Liver (tissue), 9 donors: ENCODE data around the gene KIF3C. TPM values are rescaled to one million over a fixed set of nuclear protein-coding genes. Genes with fewer than 3 reads are reported as not detected.

ENCODE experiments used
- DNase-seq: peaks from one replicate; pipeline ENCODE4 v3.0.0-alpha.2; 2017; ENCODE audit warnings: low spot score
- H3K27ac ChIP-seq, 2 donors: one replicate each; pipeline ENCODE4 v1.7.0; 2013; ENCODE audit warnings: inconsistent platforms in 2 of 2, low read length in 2 of 2, control low read depth in 1 of 2, low read depth in 1 of 2, mild to moderate bottlenecking in 1 of 2
- H3K27me3 ChIP-seq, 4 donors: one replicate each; pipeline versions ENCODE4 v1.6.1 to v1.7.0; 2013; ENCODE audit warnings: low read length in 3 of 4, inconsistent platforms in 1 of 4, mild to moderate bottlenecking in 1 of 4, moderate library complexity in 1 of 4; ENCODE audit not compliant: control insufficient read depth in 4 of 4, insufficient read depth in 4 of 4
- H3K36me3 ChIP-seq, 4 donors: one replicate each; pipeline versions ENCODE4 v1.6.1 to v1.7.0; 2013; ENCODE audit warnings: low read length in 3 of 4, mild to moderate bottlenecking in 3 of 4, low read depth in 1 of 4, moderate library complexity in 1 of 4; ENCODE audit not compliant: control insufficient read depth in 4 of 4, insufficient read depth in 3 of 4
- H3K4me1 ChIP-seq, 4 donors: one replicate each; pipeline versions ENCODE4 v1.6.1 to v1.7.0; 2013; ENCODE audit warnings: low read length in 3 of 4, mild to moderate bottlenecking in 3 of 4, moderate library complexity in 1 of 4; ENCODE audit not compliant: control insufficient read depth in 4 of 4, insufficient read depth in 4 of 4
- H3K4me3 ChIP-seq, 3 donors: one replicate each; pipeline versions ENCODE4 v1.6.1 to v1.7.0; 2013; ENCODE audit warnings: low read length in 3 of 3, control low read depth in 1 of 3, low read depth in 1 of 3, mild to moderate bottlenecking in 1 of 3
- H3K9ac ChIP-seq, 2 donors: one replicate each; pipeline ENCODE4 v1.7.0; 2013; ENCODE audit warnings: low read length in 2 of 2, mild to moderate bottlenecking in 2 of 2, moderate library complexity in 2 of 2, control low read depth in 1 of 2, low read depth in 1 of 2
- H3K9me3 ChIP-seq, 4 donors: one replicate each; pipeline versions ENCODE4 v1.6.1 to v1.7.0; 2013; ENCODE audit warnings: low read length in 3 of 4; ENCODE audit not compliant: control insufficient read depth in 4 of 4
- EGR1 ChIP-seq, 2 donors: IDR thresholded peaks; 2 replicates each; pipeline ENCODE4 v1.6.1; 2016 to 2018; ENCODE audit warnings: antibody characterized with exemption in 2 of 2, low read depth in 2 of 2
- FOXA1 ChIP-seq: IDR thresholded peaks from 2 replicates; pipeline ENCODE4 v1.6.1; 2016; ENCODE audit warnings: antibody characterized with exemption
- FOXA2 ChIP-seq: IDR thresholded peaks from 2 replicates; pipeline ENCODE4 v1.6.1; 2016; ENCODE audit warnings: antibody characterized with exemption
- GABPA ChIP-seq, 2 donors: IDR thresholded peaks in 1 of 2; conservative IDR thresholded peaks in 1 of 2; 2 replicates each; pipeline ENCODE4 v1.6.1; 2016; ENCODE audit warnings: antibody characterized with exemption in 2 of 2, mild to moderate bottlenecking in 1 of 2, moderate library complexity in 1 of 2
- HNF4A ChIP-seq, 2 donors: conservative IDR thresholded peaks; 2 replicates each; pipeline ENCODE4 v1.6.1; 2016; ENCODE audit warnings: antibody characterized with exemption in 2 of 2, mild to moderate bottlenecking in 2 of 2
- HNF4G ChIP-seq: IDR thresholded peaks from 2 replicates; pipeline ENCODE4 v1.6.1; 2016; ENCODE audit warnings: antibody characterized with exemption
- JUND ChIP-seq, 2 donors: IDR thresholded peaks; 2 replicates each; pipeline ENCODE4 v1.6.1; 2016; ENCODE audit warnings: antibody characterized with exemption in 2 of 2
- NR2F2 ChIP-seq: IDR thresholded peaks from 2 replicates; pipeline ENCODE4 v1.6.1; 2016; ENCODE audit warnings: antibody characterized with exemption
- RAD21 ChIP-seq, 2 donors: IDR thresholded peaks; 2 replicates each; pipeline ENCODE4 v1.6.1; 2016; ENCODE audit warnings: antibody characterized with exemption in 2 of 2, mild to moderate bottlenecking in 2 of 2
- RXRA ChIP-seq, 2 donors: IDR thresholded peaks; 2 replicates each; pipeline ENCODE4 v1.6.1; 2017 to 2018; ENCODE audit warnings: antibody characterized with exemption in 2 of 2, mild to moderate bottlenecking in 1 of 2
- SP1 ChIP-seq: IDR thresholded peaks from 2 replicates; pipeline ENCODE4 v1.6.1; 2018; ENCODE audit warnings: antibody characterized with exemption, mild to moderate bottlenecking
- TAF1 ChIP-seq: conservative IDR thresholded peaks from 2 replicates; pipeline ENCODE4 v1.6.1; 2016; ENCODE audit warnings: antibody characterized with exemption, mild to moderate bottlenecking
- YY1 ChIP-seq: IDR thresholded peaks from 2 replicates; pipeline ENCODE4 v1.6.1; 2016; ENCODE audit warnings: antibody characterized with exemption, mild to moderate bottlenecking
- WGBS: extraction: QIAGEN DNeasy Blood & Tissue Kit; methylation state at CpG from one replicate; pipeline ENCODE4 v1.1.7; 2013; 5-methylcytosine and 5-hydroxymethylcytosine counted together
- polyA plus RNA-seq, 2 donors: library from polyadenylated mRNA; stranded (reverse) in 1 of 2; unstranded in 1 of 2; fragments of 200-250 nt in 1 of 2; fragments of >200 nt in 1 of 2; fragmentation: Nextera tagmentation in 1 of 2; extraction: Ambion mirVana in 1 of 2; gene quantifications; one replicate each; pipeline versions ENCODE4 v1.2.1 to v1.2.3, GENCODE V29; 2013 to 2015
- total RNA-seq, 2 donors: library from RNA; depleted of rRNA; stranded (reverse); fragments of >200 nt; gene quantifications; one replicate each; pipeline ENCODE4 v1.2.3, GENCODE V29; 2014
- TF ChIP-seq, protein P1 (sequence below): IDR thresholded peaks from 2 replicates; pipeline ENCODE4 v1.6.1; 2016; ENCODE audit warnings: antibody characterized with exemption
- TF ChIP-seq, protein P2 (sequence below): fragments of 150-350 bp; IDR thresholded peaks from 2 replicates; pipeline ENCODE4 v1.5.1; 2017; ENCODE audit warnings: improper control_type of control experiment, low read depth, low read length; ENCODE audit not compliant: missing input control
- TF ChIP-seq, protein P3 (sequence below): IDR thresholded peaks from 2 replicates; pipeline ENCODE4 v1.6.1; 2016; ENCODE audit warnings: antibody characterized with exemption, mild to moderate bottlenecking
- TF ChIP-seq, protein P4 (sequence below): IDR thresholded peaks from 2 replicates; pipeline ENCODE4 v1.6.1; 2016; ENCODE audit warnings: antibody characterized with exemption
- TF ChIP-seq, protein P5 (sequence below): IDR thresholded peaks from 2 replicates; pipeline ENCODE4 v1.6.1; 2016; ENCODE audit warnings: antibody characterized with exemption
- donor health status: healthy.
- donor health status: healthy.
- donor health status: healthy.
- donor health status: healthy.
- donor health status: healthy.

Gene KIF3C
- total and polyA plus RNA-seq, 4 donors = 0.26 to 0.93 (median 0.67) TPM

DNA sequence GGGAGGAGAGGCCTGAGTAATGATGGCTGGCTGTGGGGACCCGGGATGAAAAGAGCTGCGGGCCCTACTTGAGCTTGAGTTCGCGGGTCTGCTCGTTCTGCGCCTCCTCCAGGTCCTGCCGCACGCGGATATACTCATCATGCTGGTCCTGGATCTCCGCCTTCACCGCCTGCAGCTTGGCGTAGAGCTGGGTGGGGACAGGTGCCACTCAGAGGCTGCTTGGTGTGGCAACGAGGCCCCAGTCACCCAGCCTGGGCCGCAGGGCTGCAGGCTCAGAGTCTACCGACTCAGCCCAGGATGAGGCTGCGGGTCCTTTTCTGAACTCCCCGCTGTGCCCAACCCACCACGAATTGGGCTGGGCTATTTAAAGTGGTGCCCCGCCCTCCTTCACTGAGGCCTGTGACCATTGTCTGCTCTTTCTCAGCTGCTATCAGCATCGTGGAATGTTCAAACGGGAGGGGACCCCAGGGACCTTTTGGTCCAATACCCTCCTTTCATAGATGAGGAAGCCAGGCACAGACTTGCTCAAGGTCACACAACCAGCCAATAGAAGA lies 28.0 kb downstream of the KIF3C start:
- Histone ChIP-seq H3K36me3 (no peaks in the 10 kb centered on the region), H3K27ac (no peak overlapping the region), H3K9me3 (no peaks in the 10 kb centered on the region), H3K27me3 (no peaks in the 10 kb centered on the region), H3K9ac (no peak overlapping the region), H3K4me3 (no peak overlapping the region), H3K4me1 (peaks cover 0 to 4% (median under 1%) of the 10 kb centered on the region in 4 donors)
- DNase-seq = no peak
- TF ChIP-seq NR2F2 (no peak), RXRA (IDR thresholded peaks at IDR 0.05) (no peak), FOXA2 (no peak), FOXA1 (no peak), SP1 (no peak)
- TF ChIP-seq, protein P1, sequence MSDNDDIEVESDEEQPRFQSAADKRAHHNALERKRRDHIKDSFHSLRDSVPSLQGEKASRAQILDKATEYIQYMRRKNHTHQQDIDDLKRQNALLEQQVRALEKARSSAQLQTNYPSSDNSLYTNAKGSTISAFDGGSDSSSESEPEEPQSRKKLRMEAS = no peak
- TF ChIP-seq, protein P2, sequence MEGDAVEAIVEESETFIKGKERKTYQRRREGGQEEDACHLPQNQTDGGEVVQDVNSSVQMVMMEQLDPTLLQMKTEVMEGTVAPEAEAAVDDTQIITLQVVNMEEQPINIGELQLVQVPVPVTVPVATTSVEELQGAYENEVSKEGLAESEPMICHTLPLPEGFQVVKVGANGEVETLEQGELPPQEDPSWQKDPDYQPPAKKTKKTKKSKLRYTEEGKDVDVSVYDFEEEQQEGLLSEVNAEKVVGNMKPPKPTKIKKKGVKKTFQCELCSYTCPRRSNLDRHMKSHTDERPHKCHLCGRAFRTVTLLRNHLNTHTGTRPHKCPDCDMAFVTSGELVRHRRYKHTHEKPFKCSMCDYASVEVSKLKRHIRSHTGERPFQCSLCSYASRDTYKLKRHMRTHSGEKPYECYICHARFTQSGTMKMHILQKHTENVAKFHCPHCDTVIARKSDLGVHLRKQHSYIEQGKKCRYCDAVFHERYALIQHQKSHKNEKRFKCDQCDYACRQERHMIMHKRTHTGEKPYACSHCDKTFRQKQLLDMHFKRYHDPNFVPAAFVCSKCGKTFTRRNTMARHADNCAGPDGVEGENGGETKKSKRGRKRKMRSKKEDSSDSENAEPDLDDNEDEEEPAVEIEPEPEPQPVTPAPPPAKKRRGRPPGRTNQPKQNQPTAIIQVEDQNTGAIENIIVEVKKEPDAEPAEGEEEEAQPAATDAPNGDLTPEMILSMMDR = no peak
- 88% methylated on average over 21 of the region's 21 CpGs for WGBS

DNA sequence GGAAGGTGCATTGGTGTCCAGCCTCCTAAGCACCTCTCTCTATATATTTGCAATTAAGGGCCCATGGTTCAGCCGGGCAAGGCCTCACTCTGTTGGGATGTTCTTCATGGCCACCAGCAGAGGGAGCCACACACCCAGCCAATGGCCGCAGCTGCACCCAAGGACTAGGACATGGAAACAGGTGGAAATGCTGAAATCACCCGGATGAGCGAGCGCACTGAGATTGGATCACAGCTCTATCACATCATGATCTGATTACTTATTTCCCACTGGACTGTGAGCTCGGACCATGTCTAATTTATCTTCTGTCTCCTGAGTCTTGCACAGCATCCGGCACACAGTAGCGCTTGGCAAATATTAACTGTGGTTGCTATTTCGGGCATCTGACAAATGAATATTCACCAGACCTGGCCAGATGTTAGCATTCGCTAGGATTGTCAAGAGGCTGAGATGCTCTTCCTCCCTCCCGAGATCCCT lies 31.2 kb downstream of the KIF3C start:
- TF ChIP-seq RXRA (IDR thresholded peaks at IDR 0.05) = peak in 1 of 2 donors; percentile 36
- peak; percentile 15 to 18 for TF ChIP-seq HNF4A (conservative IDR thresholded peaks at IDR 0.05)
- TF ChIP-seq, protein P2 = peak; percentile 95
- TF ChIP-seq HNF4G = no peak
- TF ChIP-seq, protein P3, sequence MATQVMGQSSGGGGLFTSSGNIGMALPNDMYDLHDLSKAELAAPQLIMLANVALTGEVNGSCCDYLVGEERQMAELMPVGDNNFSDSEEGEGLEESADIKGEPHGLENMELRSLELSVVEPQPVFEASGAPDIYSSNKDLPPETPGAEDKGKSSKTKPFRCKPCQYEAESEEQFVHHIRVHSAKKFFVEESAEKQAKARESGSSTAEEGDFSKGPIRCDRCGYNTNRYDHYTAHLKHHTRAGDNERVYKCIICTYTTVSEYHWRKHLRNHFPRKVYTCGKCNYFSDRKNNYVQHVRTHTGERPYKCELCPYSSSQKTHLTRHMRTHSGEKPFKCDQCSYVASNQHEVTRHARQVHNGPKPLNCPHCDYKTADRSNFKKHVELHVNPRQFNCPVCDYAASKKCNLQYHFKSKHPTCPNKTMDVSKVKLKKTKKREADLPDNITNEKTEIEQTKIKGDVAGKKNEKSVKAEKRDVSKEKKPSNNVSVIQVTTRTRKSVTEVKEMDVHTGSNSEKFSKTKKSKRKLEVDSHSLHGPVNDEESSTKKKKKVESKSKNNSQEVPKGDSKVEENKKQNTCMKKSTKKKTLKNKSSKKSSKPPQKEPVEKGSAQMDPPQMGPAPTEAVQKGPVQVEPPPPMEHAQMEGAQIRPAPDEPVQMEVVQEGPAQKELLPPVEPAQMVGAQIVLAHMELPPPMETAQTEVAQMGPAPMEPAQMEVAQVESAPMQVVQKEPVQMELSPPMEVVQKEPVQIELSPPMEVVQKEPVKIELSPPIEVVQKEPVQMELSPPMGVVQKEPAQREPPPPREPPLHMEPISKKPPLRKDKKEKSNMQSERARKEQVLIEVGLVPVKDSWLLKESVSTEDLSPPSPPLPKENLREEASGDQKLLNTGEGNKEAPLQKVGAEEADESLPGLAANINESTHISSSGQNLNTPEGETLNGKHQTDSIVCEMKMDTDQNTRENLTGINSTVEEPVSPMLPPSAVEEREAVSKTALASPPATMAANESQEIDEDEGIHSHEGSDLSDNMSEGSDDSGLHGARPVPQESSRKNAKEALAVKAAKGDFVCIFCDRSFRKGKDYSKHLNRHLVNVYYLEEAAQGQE = no peak
- TF ChIP-seq YY1 = peak; percentile 54
- no peak for TF ChIP-seq GABPA (IDR thresholded peaks at IDR 0.05 in 1 of 2, conservative IDR thresholded peaks at IDR 0.05 in 1 of 2)
- TF ChIP-seq TAF1 = no peak
- no peak for TF ChIP-seq JUND (IDR thresholded peaks at IDR 0.05)
- TF ChIP-seq, protein P4, sequence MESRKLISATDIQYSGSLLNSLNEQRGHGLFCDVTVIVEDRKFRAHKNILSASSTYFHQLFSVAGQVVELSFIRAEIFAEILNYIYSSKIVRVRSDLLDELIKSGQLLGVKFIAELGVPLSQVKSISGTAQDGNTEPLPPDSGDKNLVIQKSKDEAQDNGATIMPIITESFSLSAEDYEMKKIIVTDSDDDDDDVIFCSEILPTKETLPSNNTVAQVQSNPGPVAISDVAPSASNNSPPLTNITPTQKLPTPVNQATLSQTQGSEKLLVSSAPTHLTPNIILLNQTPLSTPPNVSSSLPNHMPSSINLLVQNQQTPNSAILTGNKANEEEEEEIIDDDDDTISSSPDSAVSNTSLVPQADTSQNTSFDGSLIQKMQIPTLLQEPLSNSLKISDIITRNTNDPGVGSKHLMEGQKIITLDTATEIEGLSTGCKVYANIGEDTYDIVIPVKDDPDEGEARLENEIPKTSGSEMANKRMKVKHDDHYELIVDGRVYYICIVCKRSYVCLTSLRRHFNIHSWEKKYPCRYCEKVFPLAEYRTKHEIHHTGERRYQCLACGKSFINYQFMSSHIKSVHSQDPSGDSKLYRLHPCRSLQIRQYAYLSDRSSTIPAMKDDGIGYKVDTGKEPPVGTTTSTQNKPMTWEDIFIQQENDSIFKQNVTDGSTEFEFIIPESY = no peak
- no peak for TF ChIP-seq FOXA2
- TF ChIP-seq RAD21 (IDR thresholded peaks at IDR 0.05) = peak; percentile 99 to 100
- TF ChIP-seq SP1 = no peak
- TF ChIP-seq, protein P1 = no peak
- TF ChIP-seq, protein P5, sequence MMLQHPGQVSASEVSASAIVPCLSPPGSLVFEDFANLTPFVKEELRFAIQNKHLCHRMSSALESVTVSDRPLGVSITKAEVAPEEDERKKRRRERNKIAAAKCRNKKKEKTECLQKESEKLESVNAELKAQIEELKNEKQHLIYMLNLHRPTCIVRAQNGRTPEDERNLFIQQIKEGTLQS = no peak
- no peak for TF ChIP-seq EGR1 (IDR thresholded peaks at IDR 0.05; ENCODE audit: low read depth in 2 of 2)
- no peak for TF ChIP-seq NR2F2
- no peak for TF ChIP-seq FOXA1
- Histone ChIP-seq H3K4me1 (peaks cover 0 to 4% (median under 1%) of the 10 kb centered on the region in 4 donors), H3K4me3 (no peak overlapping the region), H3K27me3 (no peaks in the 10 kb centered on the region), H3K9ac (no peak overlapping the region), H3K27ac (no peak overlapping the region), H3K9me3 (no peaks in the 10 kb centered on the region), H3K36me3 (no peaks in the 10 kb centered on the region)
- 17% methylated on average over 11 of the region's 11 CpGs for WGBS
- DNase-seq = peak; percentile 82
